Mesendoderm (in vitro differentiated cells): ENCODE data around the gene OSTF1.

Experiments used
- DNase-seq: peaks from one replicate; pipeline ENCODE4 v3.0.0; 2013
- H2AK5ac ChIP-seq: 2 replicates; pipeline ENCODE4 v1.6.1; 2013; ENCODE audit warnings: low read length, inconsistent platforms
- H2BK120ac ChIP-seq: 2 replicates; pipeline ENCODE4 v1.6.1; 2013; ENCODE audit warnings: low read depth, mild to moderate bottlenecking, low read length, moderate library complexity, mixed read lengths
- H2BK15ac ChIP-seq: replicated peaks from 2 replicates; pipeline ENCODE4 v1.6.1; 2013; ENCODE audit warnings: low read depth, mild to moderate bottlenecking, moderate library complexity
- H2BK5ac ChIP-seq: 2 replicates; pipeline ENCODE4 v1.6.1; 2013; ENCODE audit warnings: low read length, inconsistent platforms
- H3K18ac ChIP-seq: 2 replicates; pipeline ENCODE4 v1.6.1; 2013; ENCODE audit warnings: mild to moderate bottlenecking, low read length, mixed read lengths
- H3K23ac ChIP-seq: one replicate; pipeline ENCODE4 v1.6.1; 2013; ENCODE audit warnings: low read length
- H3K27ac ChIP-seq: 2 replicates; pipeline ENCODE4 v1.5.1; 2013; ENCODE audit warnings: low read depth, mild to moderate bottlenecking, inconsistent platforms, low read length, moderate library complexity
- H3K27me3 ChIP-seq: 2 replicates; pipeline ENCODE4 v1.6.1; 2013; ENCODE audit warnings: low read length, control low read depth, mild to moderate bottlenecking, inconsistent platforms; ENCODE audit not compliant: insufficient read depth, poor library complexity
- H3K36me3 ChIP-seq: 2 replicates; pipeline ENCODE4 v1.6.1; 2013; ENCODE audit warnings: low read length, inconsistent platforms; ENCODE audit not compliant: control insufficient read depth, insufficient read depth
- H3K4ac ChIP-seq: one replicate; pipeline ENCODE4 v1.6.1; 2013; ENCODE audit warnings: low read depth, mild to moderate bottlenecking, low read length, moderate library complexity
- H3K4me1 ChIP-seq: 2 replicates; pipeline ENCODE4 v1.6.1; 2013; ENCODE audit warnings: low read depth, low read length, inconsistent platforms; ENCODE audit not compliant: control insufficient read depth
- H3K4me2 ChIP-seq: 2 replicates; pipeline ENCODE4 v1.6.1; 2013; ENCODE audit warnings: low read length
- H3K4me3 ChIP-seq: 2 replicates; pipeline ENCODE4 v1.5.1; 2013; ENCODE audit warnings: mild to moderate bottlenecking, low read length
- H3K56ac ChIP-seq: one replicate; pipeline ENCODE4 v1.6.1; 2013; ENCODE audit warnings: low read length
- H3K79me1 ChIP-seq: 2 replicates; pipeline ENCODE4 v1.6.1; 2013; ENCODE audit warnings: low read length, inconsistent platforms
- H3K79me2 ChIP-seq: 2 replicates; pipeline ENCODE4 v1.6.1; 2013; ENCODE audit warnings: mild to moderate bottlenecking, low read length; ENCODE audit not compliant: control insufficient read depth, insufficient read depth
- H3K9ac ChIP-seq: 2 replicates; pipeline ENCODE4 v1.6.1; 2013; ENCODE audit warnings: low read length, inconsistent platforms
- H4K5ac ChIP-seq: one replicate; pipeline ENCODE4 v1.6.1; 2013; ENCODE audit warnings: low read length
- H4K8ac ChIP-seq: one replicate; pipeline ENCODE4 v1.6.1; 2013; ENCODE audit warnings: low read depth, mild to moderate bottlenecking, control low read depth, low read length, moderate library complexity
- WGBS: extraction: QIAGEN DNeasy Blood & Tissue Kit; methylation state at CpG from one replicate; pipeline ENCODE4 v1.1.7; 2013; ENCODE audit warnings: low lambda C conversion rate, missing lambda C conversion rate; ENCODE audit not compliant: insufficient coverage; ENCODE audit errors: extremely low coverage; 5-methylcytosine and 5-hydroxymethylcytosine counted together

The OSTF1 gene

GRCh38 chr9:75175395-75175794, 87.1 kb downstream of the OSTF1 start:
- H3K56ac ChIP-seq, result no peak overlapping the region
- H2BK120ac ChIP-seq, result no peak overlapping the region
- no peak overlapping the region for H2BK5ac ChIP-seq
- no peaks in the 10 kb centered on the region for H3K4me1 ChIP-seq
- no peaks in the 10 kb centered on the region for H3K27me3 ChIP-seq
- no peaks in the 10 kb centered on the region for H3K79me2 ChIP-seq
- H3K4me3 ChIP-seq, result no peak overlapping the region
- H4K8ac ChIP-seq, result no peak overlapping the region
- no peak overlapping the region for H3K9ac ChIP-seq
- H3K4ac ChIP-seq, result no peak overlapping the region
- H3K23ac ChIP-seq, result no peak overlapping the region
- H3K4me2 ChIP-seq, result no peak overlapping the region
- H3K18ac ChIP-seq, result no peak overlapping the region
- H3K27ac ChIP-seq, result no peak overlapping the region
- no peak overlapping the region for H4K5ac ChIP-seq
- no peak overlapping the region for H2BK15ac ChIP-seq
- H2AK5ac ChIP-seq, result no peak overlapping the region
- no CpG with 5 or more reads among the region's 6 CpGs for WGBS
- H3K36me3 ChIP-seq, result no peaks in the 10 kb centered on the region
- DNase-seq, result no peak
- no peaks in the 10 kb centered on the region for H3K79me1 ChIP-seq

- Histone ChIP-seq H4K8ac (no peak overlapping the region), H3K27me3 (no peaks in the 10 kb centered on the region), H3K9ac (no peak overlapping the region), H3K36me3 (no peaks in the 10 kb centered on the region), H3K23ac (no peak overlapping the region), H3K79me2 (no peaks in the 10 kb centered on the region), H3K18ac (no peak overlapping the region), H3K4me3 (no peak overlapping the region), H3K4me2 (no peak overlapping the region), H2BK120ac (no peak overlapping the region), H3K4me1 (no peaks in the 10 kb centered on the region), H2BK15ac (no peak overlapping the region), H2BK5ac (no peak overlapping the region), H2AK5ac (no peak overlapping the region), H3K56ac (no peak overlapping the region), H3K27ac (no peak overlapping the region), H3K79me1 (no peaks in the 10 kb centered on the region), H4K5ac (no peak overlapping the region), H3K4ac (no peak overlapping the region)
- no peak for DNase-seq
These were observed 87.7 kb downstream of the OSTF1 start for GRCh38 chr9:75176037-75176436.

- no peak overlapping the region for H3K23ac ChIP-seq
- H3K56ac ChIP-seq, result no peak overlapping the region
- H3K79me2 ChIP-seq, result no peaks in the 10 kb centered on the region
- no peak overlapping the region for H3K4me2 ChIP-seq
- no peak overlapping the region for H4K5ac ChIP-seq
- H3K36me3 ChIP-seq, result no peaks in the 10 kb centered on the region
- no CpG with 5 or more reads among the region's 1 CpG for WGBS
- H3K4me3 ChIP-seq, result no peak overlapping the region
- H3K4ac ChIP-seq, result no peak overlapping the region
- no peaks in the 10 kb centered on the region for H3K4me1 ChIP-seq
- no peak overlapping the region for H2BK5ac ChIP-seq
- H4K8ac ChIP-seq, result no peak overlapping the region
- no peaks in the 10 kb centered on the region for H3K79me1 ChIP-seq
- no peak overlapping the region for H2BK15ac ChIP-seq
- H3K27ac ChIP-seq, result no peak overlapping the region
- no peak overlapping the region for H3K18ac ChIP-seq
- no peak for DNase-seq
- H3K9ac ChIP-seq, result no peak overlapping the region
- no peak overlapping the region for H2BK120ac ChIP-seq
- H3K27me3 ChIP-seq, result no peaks in the 10 kb centered on the region
- H2AK5ac ChIP-seq, result no peak overlapping the region
These were observed 93.4 kb downstream of the OSTF1 start for GRCh38 chr9:75181750-75182149.

- Histone ChIP-seq H3K18ac (no peak overlapping the region), H4K5ac (no peak overlapping the region), H3K23ac (no peak overlapping the region), H2BK5ac (no peak overlapping the region), H3K4me2 (no peak overlapping the region), H3K4me1 (no peaks in the 10 kb centered on the region), H2BK15ac (no peak overlapping the region), H3K79me2 (no peaks in the 10 kb centered on the region), H2AK5ac (no peak overlapping the region), H4K8ac (no peak overlapping the region), H3K79me1 (no peaks in the 10 kb centered on the region), H2BK120ac (no peak overlapping the region), H3K36me3 (no peaks in the 10 kb centered on the region), H3K56ac (no peak overlapping the region), H3K4me3 (no peak overlapping the region), H3K4ac (no peak overlapping the region), H3K9ac (no peak overlapping the region), H3K27ac (no peak overlapping the region), H3K27me3 (no peaks in the 10 kb centered on the region)
- WGBS, result no CpG with 5 or more reads among the region's 9 CpGs
- no peak for DNase-seq
These were observed 95.0 kb downstream of the OSTF1 start for GRCh38 chr9:75183306-75183705.

- no peaks in the 10 kb centered on the region for H3K79me1 ChIP-seq
- no peak overlapping the region for H3K23ac ChIP-seq
- H3K79me2 ChIP-seq, result no peaks in the 10 kb centered on the region
- H3K4ac ChIP-seq, result no peak overlapping the region
- H3K4me1 ChIP-seq, result no peaks in the 10 kb centered on the region
- WGBS, result no CpG with 5 or more reads among the region's 3 CpGs
- no peak for DNase-seq
- H3K56ac ChIP-seq, result no peak overlapping the region
- H3K27me3 ChIP-seq, result no peaks in the 10 kb centered on the region
- no peak overlapping the region for H4K5ac ChIP-seq
- no peak overlapping the region for H4K8ac ChIP-seq
- no peak overlapping the region for H3K4me3 ChIP-seq
- no peak overlapping the region for H2BK120ac ChIP-seq
- no peak overlapping the region for H2BK5ac ChIP-seq
- no peak overlapping the region for H3K4me2 ChIP-seq
- H2AK5ac ChIP-seq, result no peak overlapping the region
- H3K36me3 ChIP-seq, result no peaks in the 10 kb centered on the region
- no peak overlapping the region for H3K27ac ChIP-seq
- no peak overlapping the region for H3K9ac ChIP-seq
- H3K18ac ChIP-seq, result no peak overlapping the region
- H2BK15ac ChIP-seq, result no peak overlapping the region
These were observed 96.2 kb downstream of the OSTF1 start for GRCh38 chr9:75184471-75184870.

GRCh38 chr9:75185585-75186170, 97.4 kb downstream of the OSTF1 start:
- Histone ChIP-seq H3K56ac (no peak overlapping the region), H3K4me2 (no peak overlapping the region), H3K23ac (no peak overlapping the region), H3K36me3 (no peaks in the 10 kb centered on the region), H2BK15ac (no peak overlapping the region), H2BK5ac (no peak overlapping the region), H4K8ac (no peak overlapping the region), H3K27ac (no peak overlapping the region), H3K79me1 (no peaks in the 10 kb centered on the region), H3K4me3 (no peak overlapping the region), H3K4me1 (no peaks in the 10 kb centered on the region), H3K79me2 (no peaks in the 10 kb centered on the region), H3K18ac (no peak overlapping the region), H3K4ac (no peak overlapping the region), H3K9ac (no peak overlapping the region), H3K27me3 (no peaks in the 10 kb centered on the region), H2BK120ac (no peak overlapping the region), H4K5ac (no peak overlapping the region), H2AK5ac (no peak overlapping the region)
- no CpG with 5 or more reads among the region's 4 CpGs for WGBS
- peak; percentile 75 for DNase-seq
